H1 (cell line): ENCODE data around the gene GPR15. TPM values are rescaled to one million over a fixed set of nuclear protein-coding genes. Genes with fewer than 3 reads are reported as not detected.

Source experiments
- CTCF ChIA-PET: fragments of 300-600 bp; sonication (Branson Sonifier 250); formaldehyde crosslinking; loops from one replicate; lab custom pipeline; 2021; ENCODE audit not compliant: partially characterized antibody; lab: Charles Lee
- POLR2A ChIA-PET: fragments of 300-600 bp; sonication (Branson Sonifier 250); formaldehyde crosslinking; loops from one replicate; lab custom pipeline; 2021; ENCODE audit warnings: inconsistent platforms; ENCODE audit not compliant: partially characterized antibody; lab: Charles Lee
- DNase-seq, 2 experiments: peaks; one replicate each; pipeline versions ENCODE4 v3.0.0 to v3.0.0-alpha.2; 2010 to 2022; ENCODE audit warnings: low spot score in 2 of 2, low read depth in 1 of 2, mixed read lengths in 1 of 2
- FAIRE-seq: peaks from 2 replicates; lab custom pipeline; 2011; peaks lifted over from hg19 to GRCh38; lab: Jason Lieb, UNC
- H2AFZ ChIP-seq: 2 replicates; pipeline ENCODE4 v1.8.1; 2012; ENCODE audit warnings: low read length, inconsistent platforms
- H2AK5ac ChIP-seq: 2 replicates; pipeline ENCODE4 v1.6.1; 2013; ENCODE audit warnings: low read depth, low read length
- H2BK120ac ChIP-seq: replicated peaks from 2 replicates; pipeline ENCODE3; 2013; ENCODE audit warnings: low read depth, low read length, inconsistent platforms
- H2BK12ac ChIP-seq: 2 replicates; pipeline ENCODE4 v1.6.1; 2013; ENCODE audit warnings: low read depth, low read length
- H2BK15ac ChIP-seq: 2 replicates; pipeline ENCODE4 v1.6.1; 2013; ENCODE audit warnings: low read length
- H2BK20ac ChIP-seq: 2 replicates; pipeline ENCODE4 v1.6.1; 2013; ENCODE audit warnings: low read length
- H2BK5ac ChIP-seq: 2 replicates; pipeline ENCODE4 v1.6.1; 2013; ENCODE audit warnings: low read depth, low read length
- H3K14ac ChIP-seq: 2 replicates; pipeline ENCODE4 v1.6.1; 2013; ENCODE audit warnings: inconsistent platforms; ENCODE audit not compliant: insufficient read length
- H3K18ac ChIP-seq: 2 replicates; pipeline ENCODE4 v1.6.1; 2013; ENCODE audit warnings: low read length; ENCODE audit errors: extremely low read depth
- H3K23ac ChIP-seq: 2 replicates; pipeline ENCODE4 v1.6.1; 2013; ENCODE audit warnings: inconsistent platforms; ENCODE audit not compliant: insufficient read length
- H3K23me2 ChIP-seq: 2 replicates; pipeline ENCODE4 v1.6.1; 2013; ENCODE audit warnings: low read depth, low read length
- H3K27ac ChIP-seq: 2 replicates; pipeline ENCODE4 v1.6.1; 2011; ENCODE audit warnings: low read depth, low read length, inconsistent platforms
- H3K27me3 ChIP-seq, 4 experiments: replicated peaks in 1 of 4; 1 replicate in 1 of 4; 2 replicates in 3 of 4; pipeline versions ENCODE4 v1.6.1 to v1.8.1; 2011 to 2013; ENCODE audit warnings: low read length in 3 of 4, mild to moderate bottlenecking in 3 of 4, inconsistent platforms in 2 of 4, mixed read lengths in 2 of 4, moderate library complexity in 1 of 4; ENCODE audit not compliant: control insufficient read depth in 3 of 4, insufficient read depth in 3 of 4; ENCODE audit errors: extremely low read depth in 1 of 4
- H3K36me3 ChIP-seq, 4 experiments: 2 replicates each; pipeline versions ENCODE4 v1.6.1 to v1.8.1; 2011 to 2013; ENCODE audit warnings: mild to moderate bottlenecking in 4 of 4, low read length in 3 of 4, moderate library complexity in 2 of 4, control low read depth in 1 of 4, inconsistent platforms in 1 of 4; ENCODE audit not compliant: insufficient read depth in 4 of 4, control insufficient read depth in 2 of 4
- H3K4ac ChIP-seq: replicated peaks from 2 replicates; pipeline ENCODE3; 2013; ENCODE audit warnings: low read length, low read depth, mixed read lengths, inconsistent platforms; ENCODE audit not compliant: insufficient read length
- H3K4me1 ChIP-seq, 4 experiments: replicated peaks in 1 of 4; 1 replicate in 1 of 4; 2 replicates in 3 of 4; pipeline versions ENCODE4 v1.6.1 to v1.8.1; 2011 to 2013; ENCODE audit warnings: low read length in 3 of 4, inconsistent platforms in 2 of 4, mixed read lengths in 1 of 4; ENCODE audit not compliant: insufficient read depth in 4 of 4, control insufficient read depth in 3 of 4
- H3K4me2 ChIP-seq, 2 experiments: 2 replicates each; pipeline versions ENCODE4 v1.6.1 to v1.8.1; 2011 to 2013; ENCODE audit warnings: low read depth in 2 of 2, low read length in 2 of 2, control low read depth in 1 of 2, inconsistent platforms in 1 of 2, mild to moderate bottlenecking in 1 of 2; ENCODE audit not compliant: insufficient read depth in 1 of 2
- H3K4me3 ChIP-seq, 4 experiments: fragments of 200-600, 300-600 bp in 1 of 4; sonication (generic), shearing (Covaris generic), sonication (Bioruptor Twin) in 1 of 4; 2 replicates each; pipeline versions ENCODE4 v1.5.1 to v1.8.1; 2011 to 2016; ENCODE audit warnings: low read length in 4 of 4, low read depth in 3 of 4, control low read depth in 2 of 4, inconsistent platforms in 2 of 4, mild to moderate bottlenecking in 2 of 4, mixed read lengths in 1 of 4, moderate library complexity in 1 of 4; ENCODE audit not compliant: insufficient read depth in 2 of 4; ENCODE audit errors: extremely low read depth in 1 of 4
- H3K56ac ChIP-seq: replicated peaks from 2 replicates; pipeline ENCODE3; 2013; ENCODE audit warnings: low read depth, mild to moderate bottlenecking, mixed read lengths, low read length, inconsistent platforms; ENCODE audit not compliant: insufficient read length
- H3K79me1 ChIP-seq: 2 replicates; pipeline ENCODE4 v1.6.1; 2013; ENCODE audit warnings: low read depth, low read length, control low read depth
- H3K79me2 ChIP-seq, 2 experiments: 2 replicates each; pipeline versions ENCODE4 v1.6.1 to v1.8.1; 2012 to 2013; ENCODE audit warnings: low read length in 2 of 2, mild to moderate bottlenecking in 2 of 2, inconsistent platforms in 1 of 2; ENCODE audit not compliant: insufficient read depth in 2 of 2, control insufficient read depth in 1 of 2
- H3K9ac ChIP-seq, 4 experiments: replicated peaks in 1 of 4; 1 replicate in 1 of 4; 2 replicates in 3 of 4; pipeline versions ENCODE4 v1.6.1 to v1.8.1; 2011 to 2013; ENCODE audit warnings: low read depth in 3 of 4, low read length in 3 of 4, control low read depth in 2 of 4, mild to moderate bottlenecking in 2 of 4, moderate library complexity in 2 of 4, inconsistent platforms in 1 of 4; ENCODE audit errors: extremely low read depth in 1 of 4
- H3K9me3 ChIP-seq, 2 experiments: 2 replicates each; pipeline versions ENCODE4 v1.6.1 to v1.8.1; 2012 to 2013; ENCODE audit warnings: mild to moderate bottlenecking in 2 of 2, moderate library complexity in 2 of 2, control low read depth in 1 of 2, inconsistent platforms in 1 of 2, low read depth in 1 of 2, low read length in 1 of 2, mixed read lengths in 1 of 2; ENCODE audit not compliant: insufficient read depth in 2 of 2
- H4K20me1 ChIP-seq, 2 experiments: replicated peaks in 1 of 2; 2 replicates each; pipeline versions ENCODE3 to v1.8.1; 2011 to 2013; ENCODE audit warnings: inconsistent platforms in 2 of 2, low read length in 2 of 2, mild to moderate bottlenecking in 1 of 2; ENCODE audit not compliant: insufficient read depth in 2 of 2, control insufficient read depth in 1 of 2
- H4K5ac ChIP-seq: 2 replicates; pipeline ENCODE4 v1.6.1; 2013; ENCODE audit warnings: low read length, low read depth, mixed read lengths, inconsistent platforms; ENCODE audit not compliant: insufficient read length
- H4K8ac ChIP-seq: 2 replicates; pipeline ENCODE4 v1.8.0; 2013; ENCODE audit warnings: mild to moderate bottlenecking, moderate library complexity, low read length, inconsistent platforms; ENCODE audit not compliant: insufficient read depth; ENCODE audit errors: extremely low read depth
- H4K91ac ChIP-seq: replicated peaks from 2 replicates; pipeline ENCODE3; 2013; ENCODE audit warnings: low read length, mixed read lengths, inconsistent platforms; ENCODE audit not compliant: insufficient read length
- BACH1 ChIP-seq: IDR thresholded peaks from 2 replicates; pipeline ENCODE4 v1.6.1; 2012; ENCODE audit warnings: low read length, improper control_type of control experiment
- SUZ12 ChIP-seq: fragments of 200-600 bp; sonication (generic); IDR thresholded peaks from 2 replicates; pipeline ENCODE4 v1.6.1; 2012; ENCODE audit warnings: mild to moderate bottlenecking, inconsistent platforms, low read length, moderate library complexity, mixed read lengths
- WGBS, 2 experiments: shearing (Covaris generic) in 1 of 2; methylation state at CpG; one replicate each; pipeline versions ENCODE4 v1.1.6 to v1.1.7; 2013 to 2015; ENCODE audit warnings: low lambda C conversion rate in 2 of 2, mixed read lengths in 2 of 2, inconsistent platforms in 1 of 2, low coverage in 1 of 2, missing lambda C conversion rate in 1 of 2; ENCODE audit not compliant: insufficient replicate concordance in 2 of 2, insufficient coverage in 1 of 2, insufficient read length in 1 of 2; ENCODE audit errors: extremely low coverage in 1 of 2, missing lambda C conversion rate in 1 of 2; 5-methylcytosine and 5-hydroxymethylcytosine counted together
- polyA plus RNA-seq, 7 experiments: library from polyadenylated mRNA; depleted of rRNA in 3 of 7; stranded (reverse) in 5 of 7; unstranded in 2 of 7; fragments of >200 nt in 5 of 7; fragments of 200-250 nt in 2 of 7; gene quantifications; 1 replicate in 5 of 7; 2 replicates in 1 of 7; 4 replicates in 1 of 7; pipeline versions ENCODE4 v1.2.1 to v1.2.3, GENCODE V29; 2011 to 2013; ENCODE audit warnings: missing spikeins in 2 of 7, mixed read lengths in 2 of 7
- total RNA-seq: library from RNA; stranded (reverse); fragmentation: NEBNext Ultra II Directional; extraction: Animal tissue kit (Norgen Biotek cat#: 25700); gene quantifications from 2 replicates; pipeline ENCODE4 v1.2.1, GENCODE V29; 2021

GPR15 gene
- total and polyA plus RNA-seq, 2 of the 8 experiments (the other 6 are each of a cell fraction or from before 2014, with no cell fraction given) = not detected

DNA sequence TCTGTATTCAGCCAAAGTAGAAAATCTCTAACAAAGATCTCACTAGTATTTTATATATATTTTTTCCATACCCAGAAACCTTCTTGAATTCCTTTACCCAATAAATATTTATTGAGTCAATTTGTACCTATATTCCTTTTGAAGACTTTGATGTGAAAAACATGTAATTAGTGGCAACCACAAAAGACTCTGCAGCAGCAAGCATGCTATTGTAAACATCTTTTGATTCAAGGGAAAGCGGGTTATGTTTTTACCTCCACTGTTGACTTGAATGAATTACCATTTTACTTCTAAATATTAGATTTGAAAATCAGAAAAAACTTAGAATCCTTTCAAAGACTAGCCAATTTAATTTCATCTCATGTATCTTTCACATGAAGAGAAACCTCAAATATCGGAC, 2.4 kb downstream of the GPR15 start:
- Histone ChIP-seq H2AK5ac (no peak overlapping the region), H3K18ac (no peak overlapping the region), H3K4me2 (no peak overlapping the region), H2BK20ac (no peak overlapping the region), H4K20me1 (no peaks in the 10 kb centered on the region), H3K27me3 (peaks cover 0 to 1% (median 0%) of the 10 kb centered on the region in 4 experiments; a peak in 1 of 7 replicates), H3K9me3 (no peaks in the 10 kb centered on the region), H3K79me1 (no peaks in the 10 kb centered on the region), H2BK12ac (no peak overlapping the region), H3K36me3 (no peaks in the 10 kb centered on the region), H4K5ac (no peak overlapping the region), H2BK15ac (no peak overlapping the region), H2AFZ (no peak overlapping the region), H3K23ac (no peak overlapping the region), H3K27ac (no peak overlapping the region), H2BK120ac (no peak overlapping the region), H3K4me3 (no peak overlapping the region), H3K56ac (no peak overlapping the region), H3K79me2 (no peaks in the 10 kb centered on the region), H4K91ac (no peak overlapping the region), H4K8ac (no peak overlapping the region), H3K4ac (no peak overlapping the region), H3K14ac (no peak overlapping the region), H2BK5ac (no peak overlapping the region), H3K9ac (no peak overlapping the region), H3K23me2 (no peaks in the 10 kb centered on the region), H3K4me1 (no peaks in the 10 kb centered on the region)
- CTCF ChIA-PET = interaction anchor here (1.3 kb wide), 1 partner anchor 21 kb away, joined by 3 read pairs; no protein-coding TSS in a partner anchor
- FAIRE-seq (no peak), DNase-seq (no peak)
- 93% methylated on average over 2 of the region's 2 CpGs; no CpG with 5 or more reads in 1 of the 2 experiments for WGBS, 2 experiments
- POLR2A ChIA-PET = no interaction called here
- no peak for TF ChIP-seq BACH1
- TF ChIP-seq SUZ12 = no peak
